ENCODE results near the gene LILRB2. TPM values are rescaled to one million over a fixed set of nuclear protein-coding genes. Genes with fewer than 3 reads are reported as not detected.
A peak's percentile ranks its signal among the peaks of the same experiment; 100 is the strongest.
"Not testable (repeated sequence)": the region's sequence is repeated elsewhere in the genome, so short reads cannot be mapped to it uniquely, and the experiment has no call there.

The LILRB2 gene
- total and polyA plus RNA-seq, 8 donors = 0.19 to 3.9 (median 1.5) TPM

DNA sequence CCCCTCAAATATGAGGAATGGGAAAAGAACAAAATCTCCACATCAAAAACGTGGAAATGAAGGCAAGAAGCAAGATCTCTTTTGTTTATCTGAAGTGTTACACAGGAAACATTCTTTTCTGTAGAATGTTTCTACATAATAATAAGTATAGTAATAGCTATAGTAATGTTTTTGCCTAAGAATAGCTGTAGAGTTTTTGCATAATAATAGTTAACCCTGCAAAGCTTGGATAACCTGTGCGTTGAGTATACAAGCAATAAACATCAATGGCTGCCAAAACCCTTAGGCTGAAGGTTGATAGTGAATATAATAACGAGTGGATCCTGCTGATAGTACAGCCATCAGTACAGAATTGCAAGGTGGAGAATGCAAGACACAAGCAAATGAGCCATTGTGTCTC lies 43.2 kb upstream of the LILRB2 start:
- no peaks in the 10 kb centered on the region for H3K9me3 ChIP-seq
- H3K4me3 ChIP-seq = no peak overlapping the region
- no peak for FAIRE-seq
- no peak overlapping the region for H3K27ac ChIP-seq
- WGBS, 2 donors = 9 to 12% methylated on average over 3 of the region's 3 CpGs
- H3K27me3 ChIP-seq = peaks cover 0 to 9% (median 5%) of the 10 kb centered on the region in 4 donors
- intact Hi-C loops (cut with DNase I) = no loop called here
- H3K36me3 ChIP-seq = no peaks in the 10 kb centered on the region
- H3K4me1 ChIP-seq = no peaks in the 10 kb centered on the region
- no peak for ATAC-seq
- no peak for DNase-seq
- TF ChIP-seq, protein P1, sequence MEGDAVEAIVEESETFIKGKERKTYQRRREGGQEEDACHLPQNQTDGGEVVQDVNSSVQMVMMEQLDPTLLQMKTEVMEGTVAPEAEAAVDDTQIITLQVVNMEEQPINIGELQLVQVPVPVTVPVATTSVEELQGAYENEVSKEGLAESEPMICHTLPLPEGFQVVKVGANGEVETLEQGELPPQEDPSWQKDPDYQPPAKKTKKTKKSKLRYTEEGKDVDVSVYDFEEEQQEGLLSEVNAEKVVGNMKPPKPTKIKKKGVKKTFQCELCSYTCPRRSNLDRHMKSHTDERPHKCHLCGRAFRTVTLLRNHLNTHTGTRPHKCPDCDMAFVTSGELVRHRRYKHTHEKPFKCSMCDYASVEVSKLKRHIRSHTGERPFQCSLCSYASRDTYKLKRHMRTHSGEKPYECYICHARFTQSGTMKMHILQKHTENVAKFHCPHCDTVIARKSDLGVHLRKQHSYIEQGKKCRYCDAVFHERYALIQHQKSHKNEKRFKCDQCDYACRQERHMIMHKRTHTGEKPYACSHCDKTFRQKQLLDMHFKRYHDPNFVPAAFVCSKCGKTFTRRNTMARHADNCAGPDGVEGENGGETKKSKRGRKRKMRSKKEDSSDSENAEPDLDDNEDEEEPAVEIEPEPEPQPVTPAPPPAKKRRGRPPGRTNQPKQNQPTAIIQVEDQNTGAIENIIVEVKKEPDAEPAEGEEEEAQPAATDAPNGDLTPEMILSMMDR (IDR thresholded peaks at IDR 0.05) = no peak

DNA sequence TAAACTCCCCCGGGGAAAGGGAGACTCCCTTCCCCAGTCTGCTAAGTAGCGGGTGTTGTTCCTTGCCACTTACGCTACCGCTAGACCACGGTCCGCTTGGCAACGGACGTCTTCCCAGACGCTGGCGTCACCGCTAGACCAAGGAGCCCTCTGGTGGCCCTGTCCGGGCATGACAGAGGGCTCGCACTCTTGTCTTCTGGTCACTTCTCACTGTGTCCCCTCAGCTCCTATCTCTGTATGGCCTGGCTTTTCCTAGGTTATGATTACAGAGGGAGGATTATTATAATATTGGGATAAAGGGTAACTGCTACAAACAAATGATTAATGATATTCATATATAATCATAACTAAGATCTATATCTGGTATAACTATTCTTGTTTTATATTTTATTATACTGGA lies 42.0 kb upstream of the LILRB2 start:
- H3K36me3 ChIP-seq; H3K4me3 ChIP-seq; H3K27ac ChIP-seq; H3K9me3 ChIP-seq; ATAC-seq; intact Hi-C loops (cut with DNase I); H3K4me1 ChIP-seq; H3K27me3 ChIP-seq; FAIRE-seq; DNase-seq: not testable (repeated sequence)
- 20% methylated on average over 9 of the region's 13 CpGs; no CpG with 5 or more reads in 1 of the 2 donors for WGBS, 2 donors

DNA sequence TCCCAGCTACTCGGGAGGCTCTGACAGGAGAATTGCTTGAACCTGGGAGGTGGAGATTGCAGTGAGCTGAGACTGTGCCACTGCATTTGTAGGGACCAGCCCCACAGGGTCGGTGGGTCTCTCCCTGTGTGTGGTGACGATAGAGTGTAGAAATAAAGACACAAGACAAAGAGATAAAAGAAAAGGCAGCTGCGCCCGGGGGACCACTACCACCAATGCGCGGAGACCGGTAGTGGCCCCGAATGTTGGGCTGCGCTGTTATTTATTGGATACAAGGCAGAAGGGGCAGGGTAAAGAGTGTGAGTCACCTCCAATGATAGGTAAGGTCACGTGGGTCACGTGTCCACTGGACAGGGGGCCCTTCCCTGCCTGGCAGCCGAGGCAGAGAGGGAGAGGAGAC lies 41.4 kb upstream of the LILRB2 start:
- WGBS, 2 donors = 81 to 86% methylated on average over 10 to 12 of the region's 13 CpGs
- H3K4me3 ChIP-seq; H3K9me3 ChIP-seq; intact Hi-C loops (cut with DNase I); H3K27ac ChIP-seq; DNase-seq; H3K27me3 ChIP-seq; FAIRE-seq; H3K4me1 ChIP-seq; ATAC-seq; H3K36me3 ChIP-seq: not testable (repeated sequence)

DNA sequence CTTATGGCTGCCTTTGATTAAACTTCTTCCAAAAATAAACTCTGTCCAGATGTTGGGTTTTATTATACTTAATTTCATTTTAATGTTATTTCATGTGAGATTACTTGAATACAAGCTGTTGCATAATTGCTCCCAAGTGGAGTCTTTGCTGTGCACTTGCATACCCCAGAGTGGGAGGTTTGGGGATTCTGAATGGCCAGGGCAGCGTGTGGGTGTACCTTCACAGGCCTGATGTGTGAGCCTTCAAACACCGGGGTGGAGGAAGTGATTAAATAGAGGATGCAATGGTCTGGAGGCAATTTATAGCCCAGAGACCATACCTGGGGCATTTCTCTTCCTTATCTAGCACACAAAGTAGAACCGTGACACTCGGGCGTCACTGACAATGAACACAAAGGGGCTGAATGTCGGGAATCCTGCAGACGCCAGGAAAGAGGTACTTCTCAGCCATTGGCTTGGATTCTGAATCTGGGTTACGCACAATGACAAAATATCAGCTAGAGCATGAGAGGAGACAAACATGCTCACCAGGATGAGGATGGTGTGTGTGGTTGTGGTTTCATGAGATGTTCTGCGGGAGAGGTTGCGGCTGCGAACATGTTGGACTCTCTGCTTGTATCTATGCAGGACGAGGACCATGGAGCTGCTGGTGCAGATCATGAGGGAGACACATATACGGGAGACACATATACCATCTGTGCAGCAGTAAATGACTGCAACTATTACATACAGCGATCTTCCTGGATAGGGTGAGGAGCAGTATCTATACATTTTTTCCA lies 39.2 kb upstream of the LILRB2 start:
- TF ChIP-seq, protein P1 (IDR thresholded peaks at IDR 0.05) = no peak
- FAIRE-seq (no peak), ATAC-seq (no peak), DNase-seq (no peak)
- Histone ChIP-seq H3K36me3 (no peaks in the 10 kb centered on the region), H3K27me3 (peaks cover 0 to 9% (median 7%) of the 10 kb centered on the region in 4 donors), H3K9me3 (no peaks in the 10 kb centered on the region), H3K4me1 (no peaks in the 10 kb centered on the region), H3K27ac (no peak overlapping the region), H3K4me3 (no peak overlapping the region)
- intact Hi-C loops (cut with DNase I) = no loop called here
- 73 to 79% methylated on average over 14 of the region's 14 CpGs for WGBS, 2 donors

DNA sequence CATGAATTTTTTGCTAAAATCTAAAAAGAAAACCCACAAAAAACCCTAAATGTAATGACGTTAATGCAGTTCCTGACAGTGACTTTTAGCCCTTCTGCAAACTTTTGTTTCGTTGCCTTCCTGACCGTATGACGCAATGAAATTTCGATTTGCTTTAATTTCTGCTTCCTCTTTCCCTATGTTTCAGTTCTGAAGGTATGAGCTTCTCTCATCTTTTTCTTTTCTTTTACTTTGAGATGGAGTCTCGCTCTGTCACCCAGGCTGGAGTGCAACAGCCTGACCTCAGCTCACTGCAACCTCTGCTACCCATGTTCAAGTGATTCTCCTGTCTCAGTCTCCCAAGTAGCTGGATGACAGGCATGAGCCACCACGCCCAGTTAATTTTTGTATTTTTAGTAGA lies 38.1 kb upstream of the LILRB2 start:
- Histone ChIP-seq H3K4me3 (no peak overlapping the region), H3K9me3 (no peaks in the 10 kb centered on the region), H3K36me3 (no peaks in the 10 kb centered on the region), H3K27ac (no peak overlapping the region), H3K4me1 (no peaks in the 10 kb centered on the region), H3K27me3 (peaks cover 0 to 9% (median 6%) of the 10 kb centered on the region in 4 donors)
- DNase-seq (no peak), ATAC-seq (peak in 1 of 4 donors; percentile 39), FAIRE-seq (no peak)
- intact Hi-C loops (cut with DNase I) = no loop called here
- TF ChIP-seq, protein P1 (IDR thresholded peaks at IDR 0.05) = no peak
- 66 to 75% methylated on average over 7 of the region's 7 CpGs for WGBS, 2 donors

DNA sequence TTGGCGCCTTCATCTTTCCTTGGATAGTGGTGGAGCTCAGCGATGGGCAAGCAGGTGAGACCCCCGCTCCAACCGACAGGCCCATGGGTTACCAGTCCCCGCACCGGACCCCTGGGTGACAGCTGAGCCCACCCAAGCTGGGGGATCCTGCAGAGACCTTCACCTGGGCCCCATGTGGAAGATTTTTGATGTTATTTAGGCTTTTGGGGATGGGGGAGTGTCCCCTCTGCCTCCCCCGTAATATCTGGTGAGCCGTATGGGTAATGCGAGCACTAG lies 37.0 kb upstream of the LILRB2 start:
- WGBS, 2 donors = 79 to 80% methylated on average over 9 of the region's 9 CpGs
- Histone ChIP-seq H3K4me1 (no peaks in the 10 kb centered on the region), H3K9me3 (no peaks in the 10 kb centered on the region), H3K27ac (no peak overlapping the region), H3K36me3 (no peaks in the 10 kb centered on the region), H3K27me3 (peaks cover 0 to 8% (median 0%) of the 10 kb centered on the region in 4 donors), H3K4me3 (no peak overlapping the region)
- TF ChIP-seq, protein P1 (IDR thresholded peaks at IDR 0.05) = no peak
- DNase-seq (no peak), ATAC-seq (no peak), FAIRE-seq (no peak)
- intact Hi-C loops (cut with DNase I) = no loop called here

Data from pancreas (tissue), 10 donors.